GM12801 (cell line): ENCODE results near the gene GOLGA6L2.

Experiments
- TF ChIP-seq, protein P1 (sequence below): IDR thresholded peaks from one replicate; pipeline ENCODE4 v1.5.1; 2011; ENCODE audit warnings: control low read depth; ENCODE audit not compliant: insufficient read length; ENCODE audit errors: extremely low read depth

The GOLGA6L2 gene

GRCh38 chr15:23422946-23423708 lies 23.9 kb downstream of the GOLGA6L2 start:
- TF ChIP-seq, protein P1, sequence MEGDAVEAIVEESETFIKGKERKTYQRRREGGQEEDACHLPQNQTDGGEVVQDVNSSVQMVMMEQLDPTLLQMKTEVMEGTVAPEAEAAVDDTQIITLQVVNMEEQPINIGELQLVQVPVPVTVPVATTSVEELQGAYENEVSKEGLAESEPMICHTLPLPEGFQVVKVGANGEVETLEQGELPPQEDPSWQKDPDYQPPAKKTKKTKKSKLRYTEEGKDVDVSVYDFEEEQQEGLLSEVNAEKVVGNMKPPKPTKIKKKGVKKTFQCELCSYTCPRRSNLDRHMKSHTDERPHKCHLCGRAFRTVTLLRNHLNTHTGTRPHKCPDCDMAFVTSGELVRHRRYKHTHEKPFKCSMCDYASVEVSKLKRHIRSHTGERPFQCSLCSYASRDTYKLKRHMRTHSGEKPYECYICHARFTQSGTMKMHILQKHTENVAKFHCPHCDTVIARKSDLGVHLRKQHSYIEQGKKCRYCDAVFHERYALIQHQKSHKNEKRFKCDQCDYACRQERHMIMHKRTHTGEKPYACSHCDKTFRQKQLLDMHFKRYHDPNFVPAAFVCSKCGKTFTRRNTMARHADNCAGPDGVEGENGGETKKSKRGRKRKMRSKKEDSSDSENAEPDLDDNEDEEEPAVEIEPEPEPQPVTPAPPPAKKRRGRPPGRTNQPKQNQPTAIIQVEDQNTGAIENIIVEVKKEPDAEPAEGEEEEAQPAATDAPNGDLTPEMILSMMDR, result no peak

DNA sequence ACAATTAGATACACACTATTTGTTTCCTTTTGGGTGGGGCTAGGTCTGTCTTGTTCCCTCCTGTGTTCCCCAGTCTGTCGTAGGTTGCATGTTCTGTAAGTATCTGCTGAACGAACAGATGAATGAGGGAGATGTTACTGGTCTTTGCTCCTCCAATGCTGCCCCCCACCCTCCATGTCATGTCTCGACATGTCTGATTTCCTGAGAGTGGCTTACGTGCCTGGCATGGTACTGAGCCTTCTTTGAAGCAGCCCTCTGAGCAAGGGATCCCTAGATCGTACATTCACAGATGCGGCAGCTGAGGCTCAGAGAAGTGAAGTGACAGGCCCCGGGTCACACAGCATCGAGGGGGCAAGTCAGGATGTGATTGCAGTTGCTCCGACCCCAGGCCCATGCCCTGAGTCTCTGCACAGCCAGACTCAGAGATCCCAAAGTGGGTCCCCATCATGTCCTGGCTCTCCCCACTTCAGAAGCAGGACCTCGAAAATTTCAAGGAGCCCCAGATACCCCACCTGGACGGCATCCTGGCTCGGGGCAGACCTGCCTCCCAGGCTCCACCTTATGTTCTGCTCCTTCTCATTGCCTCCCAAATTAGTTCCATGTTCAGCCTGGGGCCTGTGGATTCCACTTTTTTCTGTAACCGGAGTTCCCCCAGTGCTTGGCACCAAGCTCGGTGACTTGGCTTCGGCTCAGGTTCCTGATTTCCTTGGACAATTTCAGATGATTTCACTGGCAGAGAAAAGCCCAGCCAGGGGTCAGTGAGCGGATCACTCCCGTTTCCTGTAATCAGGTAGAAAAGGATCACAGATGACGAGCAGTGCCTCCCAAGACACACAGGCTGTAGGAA lies 24.7 kb downstream of the GOLGA6L2 start:
- TF ChIP-seq, protein P1, result no peak

DNA sequence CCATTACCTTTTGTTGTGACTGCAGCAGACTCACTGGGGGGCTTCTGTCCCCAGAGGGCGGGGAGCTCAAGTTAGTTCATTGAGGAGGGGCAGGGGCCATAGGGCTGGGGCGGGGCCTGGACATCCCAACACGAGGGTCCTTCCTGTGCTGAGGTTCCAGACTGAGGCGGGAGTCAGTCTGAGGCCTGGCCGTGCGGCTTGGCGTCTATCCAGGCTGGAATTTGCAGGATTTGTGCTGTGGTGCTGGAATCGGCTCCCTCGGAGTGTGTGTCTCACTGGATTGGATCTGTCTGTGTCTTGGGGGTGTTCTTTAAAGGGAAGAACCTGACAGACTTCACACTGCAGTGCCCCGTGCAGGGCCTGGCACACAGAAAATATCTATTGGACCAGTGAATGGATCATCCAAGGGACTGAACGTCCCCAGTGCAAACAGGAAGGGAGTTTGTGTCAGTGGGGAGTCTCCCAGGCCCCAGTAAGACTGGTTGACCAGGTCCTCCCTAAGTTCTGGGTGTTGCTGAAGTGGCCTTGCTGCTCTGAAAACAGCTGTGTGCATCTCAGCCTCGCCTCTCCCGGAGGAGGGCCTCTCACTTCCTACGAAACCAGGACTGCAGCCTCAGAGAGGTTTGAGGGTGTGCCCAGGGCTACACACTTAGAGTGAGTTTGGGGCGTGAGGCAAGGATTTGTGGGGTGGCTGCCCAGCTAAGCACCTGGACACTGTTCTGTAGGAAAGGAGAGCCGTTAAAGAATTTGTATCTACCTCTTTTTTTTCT lies 26.1 kb downstream of the GOLGA6L2 start:
- TF ChIP-seq, protein P1, result no peak

GRCh38 chr15:23416349-23417276 lies 30.4 kb downstream of the GOLGA6L2 start:
- TF ChIP-seq, protein P1, result no peak

GRCh38 chr15:23415321-23415865 lies 31.6 kb downstream of the GOLGA6L2 start:
- TF ChIP-seq, protein P1, result no peak

DNA sequence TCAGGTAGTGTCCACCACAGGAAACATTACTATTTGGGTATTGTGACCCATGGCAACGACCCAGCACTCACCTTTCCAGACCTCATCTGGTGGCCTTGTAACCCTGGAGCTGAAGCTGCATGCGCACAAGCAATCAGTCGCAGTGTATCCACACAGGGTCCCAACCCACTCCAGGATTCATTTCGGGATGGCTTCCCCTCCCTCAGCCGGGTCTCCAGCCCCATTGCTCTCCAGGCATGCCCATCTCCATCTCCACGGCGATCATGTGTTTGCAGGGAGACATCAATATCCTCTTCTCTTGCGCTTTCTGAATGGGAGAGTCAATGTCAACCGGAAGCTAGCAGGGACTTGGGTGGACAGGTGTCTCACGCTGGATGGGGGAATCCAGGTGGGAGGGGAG lies 35.2 kb downstream of the GOLGA6L2 start:
- TF ChIP-seq, protein P1, result no peak
